ENCODE measurements around the gene ARHGAP1.

ARHGAP1 gene

GRCh38 chr11:46640036-46640788 lies 60.2 kb downstream of the ARHGAP1 start:
- DNase-seq (ENCODE audit: low read depth): no peak

GRCh38 chr11:46639197-46639839 lies 61.1 kb downstream of the ARHGAP1 start:
- DNase-seq (ENCODE audit: low read depth): no peak

GRCh38 chr11:46637546-46637945 lies 62.9 kb downstream of the ARHGAP1 start:
- DNase-seq (ENCODE audit: low read depth): no peak

GRCh38 chr11:46635557-46636139 lies 64.8 kb downstream of the ARHGAP1 start:
- no peak for DNase-seq (ENCODE audit: low read depth)

GRCh38 chr11:46633291-46634217 lies 66.9 kb downstream of the ARHGAP1 start:
- no peak for DNase-seq (ENCODE audit: low read depth)

GRCh38 chr11:46632502-46632901 lies 67.9 kb downstream of the ARHGAP1 start:
- DNase-seq (ENCODE audit: low read depth): no peak

GRCh38 chr11:46631676-46632075 lies 68.7 kb downstream of the ARHGAP1 start:
- DNase-seq (ENCODE audit: low read depth): no peak

- DNase-seq (ENCODE audit: low read depth): no peak
These were observed 70.2 kb downstream of the ARHGAP1 start for GRCh38 chr11:46630237-46630636.

GRCh38 chr11:46628961-46629360 lies 71.5 kb downstream of the ARHGAP1 start:
- no peak for DNase-seq (ENCODE audit: low read depth)

All from activated T-helper 9 cell treated with anti-CD3 and anti-CD28 coated beads, Interleukin-2, amount 50 U/mL, for 16 hours (primary cell).